Measurements from ENCODE around the gene CFAP65. TPM values are rescaled to one million over a fixed set of nuclear protein-coding genes. Genes with fewer than 3 reads are reported as not detected.

CFAP65 gene
- total and polyA plus RNA-seq, 9 of the 15 experiments (the other 6 are each of a cell fraction or from before 2014, with no cell fraction given) = not detected

DNA sequence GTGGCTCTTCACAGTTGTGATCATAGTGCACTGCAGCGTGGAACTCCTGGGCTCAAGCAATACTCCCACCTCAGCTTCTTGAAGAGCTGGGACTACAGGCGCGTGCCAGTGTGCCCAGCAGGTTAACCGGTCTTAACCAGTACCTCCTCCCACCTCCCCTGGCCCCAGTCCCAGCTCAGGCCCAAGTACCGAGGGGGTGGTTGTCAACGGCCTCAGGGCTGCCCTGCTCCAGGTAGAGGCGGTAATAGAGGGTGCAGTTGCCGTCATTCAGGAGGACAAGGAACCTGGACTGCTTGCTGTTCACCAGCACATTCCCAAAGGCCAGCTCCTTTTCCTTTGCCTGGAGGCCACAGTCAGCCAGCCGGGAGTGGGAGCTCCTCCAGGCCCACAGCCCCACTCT is 19.7 kb downstream of the CFAP65 start:
- Histone ChIP-seq H3K9ac (ENCODE audit: insufficient read depth in 1 of 2, low read depth in 2 of 2, low read length in 2 of 2) (no peak overlapping the region), H2AFZ (ENCODE audit: low read depth, low read length) (no peak overlapping the region), H3K36me3 (ENCODE audit: control insufficient read depth, insufficient read depth, low read length) (no peaks in the 10 kb centered on the region), H3K4me3 (no peak overlapping the region), H3K9me3 (replicated peaks; ENCODE audit: control insufficient read depth, insufficient read depth, low read depth, low read length) (no peaks in the 10 kb centered on the region), H3K4me2 (ENCODE audit: insufficient read depth, low read length) (no peak overlapping the region), H3K9me1 (ENCODE audit: control insufficient read depth, insufficient read depth, low read length) (no peaks in the 10 kb centered on the region), H3K79me2 (ENCODE audit: control insufficient read depth, insufficient read depth, low read length) (no peaks in the 10 kb centered on the region), H3K27ac (ENCODE audit: extremely low read depth, low read depth, low read length) (no peak overlapping the region), H3K4me1 (replicated peaks in 1 of 2; ENCODE audit: control insufficient read depth in 2 of 2, insufficient read depth in 2 of 2, low read length in 2 of 2) (no peaks in the 10 kb centered on the region), H3K27me3 (ENCODE audit: control insufficient read depth in 2 of 2, insufficient read depth in 2 of 2, low read length in 2 of 2) (peaks cover 0 to 70% of the 10 kb centered on the region in 2 experiments; a peak in 4 of 5 replicates), H4K20me1 (replicated peaks; ENCODE audit: control insufficient read depth, insufficient read depth, low read length) (0 out of 2 replicates have a peak, but pooled peaks cover 4% of the 10 kb centered on the region)
- FAIRE-seq = no peak
- CTCF ChIA-PET (ENCODE audit: low intra/inter-chr PET ratio) = interaction anchor here (0.7 kb wide), 1 partner anchor 23 kb away, joined by 3 read pairs; no protein-coding TSS in a partner anchor
- no peak for DNase-seq (ENCODE audit: extremely low read depth in 1 of 4, low spot score in 3 of 4)
- POLR2A ChIA-PET = no interaction called here
- WGBS (ENCODE audit: insufficient coverage, low coverage, missing lambda C conversion rate) = 0% methylated on average over 6 of the region's 9 CpGs
- in situ Hi-C loops (cut with MboI) = loop anchor here (10.0 kb wide), 1 partner anchor 133 kb away; no protein-coding TSS in a partner anchor
- no peak for ATAC-seq
- no TSS peak for BruUV-seq (replicated peaks)
- intact Hi-C loops (cut with micrococcal nuclease) = no loop called here
- TF ChIP-seq SPI1 (IDR thresholded peaks at IDR 0.05; ENCODE audit: borderline replicate concordance, low read depth, low read length) (no peak), RUNX1 (IDR thresholded peaks at IDR 0.05; ENCODE audit: low read depth) (no peak), RAD51 (IDR thresholded peaks at IDR 0.05; ENCODE audit: borderline replicate concordance, low read depth) (no peak), RBM15 (IDR thresholded peaks at IDR 0.05; ENCODE audit: insufficient read depth, low read length) (no peak), CREBBP (IDR thresholded peaks at IDR 0.05; ENCODE audit: low read depth, low read length) (no peak), POU5F1 (IDR thresholded peaks at IDR 0.05; ENCODE audit: borderline replicate concordance, low read depth, low read length, partially characterized antibody) (no peak), FOXO4 (CRISPR knock-in tag; IDR thresholded peaks at IDR 0.05) (no peak), ADNP (tag; IDR thresholded peaks at IDR 0.05) (no peak)

Measured in K562 (cell line).